ENCODE results near the gene FGF5. TPM values are rescaled to one million over a fixed set of nuclear protein-coding genes. Genes with fewer than 3 reads are reported as not detected.

The FGF5 gene, protein sequence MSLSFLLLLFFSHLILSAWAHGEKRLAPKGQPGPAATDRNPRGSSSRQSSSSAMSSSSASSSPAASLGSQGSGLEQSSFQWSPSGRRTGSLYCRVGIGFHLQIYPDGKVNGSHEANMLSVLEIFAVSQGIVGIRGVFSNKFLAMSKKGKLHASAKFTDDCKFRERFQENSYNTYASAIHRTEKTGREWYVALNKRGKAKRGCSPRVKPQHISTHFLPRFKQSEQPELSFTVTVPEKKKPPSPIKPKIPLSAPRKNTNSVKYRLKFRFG
- total RNA-seq (2016; rRNA removed; fragmentation: Illumina TruSeq; extraction: Trizol) (not detected in 2 replicates), polyA plus RNA-seq (2011; rRNA removed) (not detected in 2 replicates), polyA minus RNA-seq (2011; rRNA and poly(A)+ RNA removed; ENCODE audit: low replicate concordance) (0.04 TPM in 1 of 2 replicates, not detected in the other), Bru-seq, nascent RNA (not detected), BruChase-seq, experiment 1, labeled RNA remaining after a 6-hour chase (percentile 5 among the genes with signal in this experiment), BruChase-seq, experiment 2, labeled RNA remaining after a 2-hour chase (not detected)
- total RNA-seq (2016; cell fraction: cytosol; rRNA removed; fragmentation: Illumina TruSeq; extraction: Trizol; ENCODE audit: low read depth) = not detected in 2 replicates
- not detected in 2 replicates for total RNA-seq (2016; cell fraction: insoluble cytoplasmic fraction; rRNA removed; fragmentation: Illumina TruSeq; extraction: Trizol)
- total RNA-seq (2016; cell fraction: membrane; rRNA removed; fragmentation: Illumina TruSeq; extraction: Trizol) = not detected in 2 replicates
- not detected in 2 replicates for total RNA-seq (2016; cell fraction: nucleus; rRNA removed; fragmentation: Illumina TruSeq; extraction: Trizol)
- not detected in 2 replicates for polyA plus RNA-seq (2011; cell fraction: cytosol; rRNA removed)
- not detected in 2 replicates for polyA plus RNA-seq (2011; cell fraction: nucleus; rRNA removed)
- not detected in 2 replicates for polyA plus RNA-seq (2012)
- polyA plus RNA-seq (2016; cell fraction: cytosol; fragmentation: Illumina TruSeq; extraction: Trizol; ENCODE audit: low read depth) = not detected in 2 replicates
- polyA plus RNA-seq (2016; cell fraction: insoluble cytoplasmic fraction; fragmentation: Illumina TruSeq; extraction: Trizol; ENCODE audit: low read depth) = not detected in 2 replicates
- polyA plus RNA-seq (2016; cell fraction: membrane; fragmentation: Illumina TruSeq; extraction: Trizol; ENCODE audit: low read depth) = not detected in 2 replicates
- polyA plus RNA-seq (2016; cell fraction: nucleus; fragmentation: Illumina TruSeq; extraction: Trizol; ENCODE audit: insufficient read depth, low read depth) = not detected in 2 replicates
- not detected in 2 replicates for polyA minus RNA-seq (2011; cell fraction: cytosol; rRNA and poly(A)+ RNA removed)
- polyA minus RNA-seq (2011; cell fraction: nucleus; rRNA and poly(A)+ RNA removed) = 0.12 and 0.13 TPM in 2 replicates
- long read RNA-seq, experiment 1 = 0 reads
- long read RNA-seq, experiment 2 = 0 reads

DNA sequence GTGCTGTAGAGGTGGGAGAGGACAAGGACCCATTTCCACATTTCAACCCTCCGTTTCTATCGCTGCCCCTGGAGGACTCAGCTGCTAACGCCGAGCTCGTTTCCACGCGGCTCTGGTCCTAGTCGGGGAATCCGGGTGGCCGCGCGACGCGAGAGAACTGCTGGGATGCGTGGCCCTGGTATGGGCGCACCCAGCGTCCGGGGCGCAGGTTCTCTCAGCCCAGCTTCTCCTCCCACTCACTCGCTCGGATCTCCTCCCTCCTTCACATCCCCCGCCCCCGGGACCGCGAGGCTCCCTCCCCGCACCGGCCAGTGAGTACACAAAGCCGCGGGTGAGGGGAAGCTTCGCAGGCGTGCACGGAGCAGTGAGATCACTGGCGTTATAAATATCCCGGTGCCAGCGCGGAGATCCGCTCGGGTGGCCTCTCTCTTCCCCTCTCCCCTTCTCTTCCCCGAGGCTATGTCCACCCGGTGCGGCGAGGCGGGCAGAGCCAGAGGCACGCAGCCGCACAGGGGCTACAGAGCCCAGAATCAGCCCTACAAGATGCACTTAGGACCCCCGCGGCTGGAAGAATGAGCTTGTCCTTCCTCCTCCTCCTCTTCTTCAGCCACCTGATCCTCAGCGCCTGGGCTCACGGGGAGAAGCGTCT is at the start of gene FGF5:
Gene FGF5, plus strand, starts transcription at position 412 of the 649 bp plus-strand sequence. Its CDS starts 161 bp downstream, at position 573.
- Histone ChIP-seq H3K79me2 (ENCODE audit: insufficient read depth, low read length) (no peaks in the 10 kb centered on the region), H2AFZ (ENCODE audit: low read length) (no peak within 1 kb of the TSS), H3K27ac (ENCODE audit: extremely low read length, insufficient read depth, low read length) (no peak within 1 kb of the TSS), H3K4me2 (ENCODE audit: low read depth, low read length) (peak within 1 kb of the TSS; percentile 18; the same call in 1 of the 2 replicates), H3K9ac (ENCODE audit: insufficient read depth, low read depth, low read length) (no peak within 1 kb of the TSS), H3K27me3 (ENCODE audit: control insufficient read depth in 1 of 2, insufficient read depth in 2 of 2, low read length in 2 of 2) (peaks cover 2 to 40% of the 10 kb centered on the region in 2 experiments; a peak in 4 of 5 replicates), H3K4me1 (ENCODE audit: insufficient read depth, low read length) (no peaks in the 10 kb centered on the region), H3K9me3 (ENCODE audit: low read length) (no peaks in the 10 kb centered on the region), H3K36me3 (replicated peaks in 1 of 2; ENCODE audit: control insufficient read depth in 1 of 2, insufficient read depth in 2 of 2, low read length in 2 of 2) (no peaks in the 10 kb centered on the region), H3K4me3 (replicated peaks in 1 of 3; ENCODE audit: insufficient read depth in 1 of 3, low read depth in 2 of 3, low read length in 3 of 3) (peak within 1 kb of the TSS in 1 of 3 experiments; percentile 33; a peak in 1 of 6 replicates), H4K20me1 (ENCODE audit: insufficient read depth, low read length) (no peaks in the 10 kb centered on the region)
- 0 out of 2 replicates have a peak, but pooled peaks have one; percentile 27 for TF ChIP-seq EZH2 (conservative IDR thresholded peaks at IDR 0.05; ENCODE audit: low read depth, low read length)
- no peak for TF ChIP-seq CENPX (CRISPR knock-in tag; IDR thresholded peaks at IDR 0.05)
- peak; percentile 66 for ATAC-seq
- intact Hi-C loops (cut with micrococcal nuclease; ENCODE audit: unreplicated experiment) (no loop called here), in situ Hi-C loops (cut with HindIII; ENCODE audit: extremely low pct_ligation_motif_present, low pct_unique_long_range_greater_than_20kb) (no loop called here)
- ChIA-PET CTCF (ENCODE audit: low intra/inter-chr PET ratio, low total read pairs) (no interaction called here), POLR2A (no interaction called here)
- DNase-seq (ENCODE audit: low spot score) = no peak
- no peak for FAIRE-seq
- BruUV-seq (replicated peaks) = no TSS peak
- WGBS (ENCODE audit: low lambda C conversion rate) = 0% methylated on average over 4 of the region's 50 CpGs
